BJ (cell line): ENCODE data around the gene PRRG2. TPM values are rescaled to one million over a fixed set of nuclear protein-coding genes. Genes with fewer than 3 reads are reported as not detected.

Experiments used
- CTCF ChIA-PET: fragments of 350-600 bp; formaldehyde crosslinking; extraction: SDS; loops from one replicate; lab custom pipeline; 2021; ENCODE audit warnings: antibody characterized with exemption, inconsistent platforms; lab: Yijun Ruan, JAX
- POLR2A ChIA-PET: fragments of 300-600 bp; sonication (Branson Sonifier 250); formaldehyde crosslinking; extraction: SDS; loops from one replicate; lab custom pipeline; 2021; ENCODE audit warnings: antibody characterized with exemption; lab: Charles Lee
- DNase-seq: peaks from one replicate; pipeline ENCODE4 v3.0.0-alpha.2; 2011; ENCODE audit warnings: low read depth
- H3K27me3 ChIP-seq: 2 replicates; pipeline ENCODE4 v1.6.0; 2011; ENCODE audit warnings: low read length; ENCODE audit not compliant: control insufficient read depth, insufficient read depth
- H3K36me3 ChIP-seq: 2 replicates; pipeline ENCODE4 v1.5.1; 2011; ENCODE audit warnings: low read length; ENCODE audit not compliant: control insufficient read depth, insufficient read depth
- H3K4me3 ChIP-seq: 2 replicates; pipeline ENCODE4 v1.5.1; 2011; ENCODE audit warnings: low read depth, mild to moderate bottlenecking, control low read depth, low read length
- polyA plus RNA-seq: library from polyadenylated mRNA; depleted of rRNA; stranded (reverse); fragments of >200 nt; gene quantifications from 2 replicates; pipeline ENCODE4 v1.2.3, GENCODE V29; 2011
- TF ChIP-seq, protein P1 (sequence below): IDR thresholded peaks from 2 replicates; pipeline ENCODE4 v1.5.1; 2011; ENCODE audit warnings: low read depth, mild to moderate bottlenecking, control low read depth, inconsistent platforms, low read length, moderate library complexity; ENCODE audit not compliant: insufficient read depth

PRRG2 gene
- polyA plus RNA-seq, 1 experiment: 0.12 TPM

- ChIA-PET POLR2A (no interaction called here), CTCF (interaction anchor here (0.8 to 10.6 kb wide), 2 partner anchors 26 to 38 kb away, joined by 3 to 151 read pairs; no protein-coding TSS in a partner anchor)
- Histone ChIP-seq H3K36me3 (peaks cover 17% of the 10 kb centered on the region), H3K4me3 (no peak overlapping the region), H3K27me3 (no peaks in the 10 kb centered on the region)
- TF ChIP-seq, protein P1, sequence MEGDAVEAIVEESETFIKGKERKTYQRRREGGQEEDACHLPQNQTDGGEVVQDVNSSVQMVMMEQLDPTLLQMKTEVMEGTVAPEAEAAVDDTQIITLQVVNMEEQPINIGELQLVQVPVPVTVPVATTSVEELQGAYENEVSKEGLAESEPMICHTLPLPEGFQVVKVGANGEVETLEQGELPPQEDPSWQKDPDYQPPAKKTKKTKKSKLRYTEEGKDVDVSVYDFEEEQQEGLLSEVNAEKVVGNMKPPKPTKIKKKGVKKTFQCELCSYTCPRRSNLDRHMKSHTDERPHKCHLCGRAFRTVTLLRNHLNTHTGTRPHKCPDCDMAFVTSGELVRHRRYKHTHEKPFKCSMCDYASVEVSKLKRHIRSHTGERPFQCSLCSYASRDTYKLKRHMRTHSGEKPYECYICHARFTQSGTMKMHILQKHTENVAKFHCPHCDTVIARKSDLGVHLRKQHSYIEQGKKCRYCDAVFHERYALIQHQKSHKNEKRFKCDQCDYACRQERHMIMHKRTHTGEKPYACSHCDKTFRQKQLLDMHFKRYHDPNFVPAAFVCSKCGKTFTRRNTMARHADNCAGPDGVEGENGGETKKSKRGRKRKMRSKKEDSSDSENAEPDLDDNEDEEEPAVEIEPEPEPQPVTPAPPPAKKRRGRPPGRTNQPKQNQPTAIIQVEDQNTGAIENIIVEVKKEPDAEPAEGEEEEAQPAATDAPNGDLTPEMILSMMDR: no peak
- DNase-seq: no peak
Measured at GRCh38 chr19:49544154-49544553, 37.0 kb upstream of the PRRG2 start.

DNA sequence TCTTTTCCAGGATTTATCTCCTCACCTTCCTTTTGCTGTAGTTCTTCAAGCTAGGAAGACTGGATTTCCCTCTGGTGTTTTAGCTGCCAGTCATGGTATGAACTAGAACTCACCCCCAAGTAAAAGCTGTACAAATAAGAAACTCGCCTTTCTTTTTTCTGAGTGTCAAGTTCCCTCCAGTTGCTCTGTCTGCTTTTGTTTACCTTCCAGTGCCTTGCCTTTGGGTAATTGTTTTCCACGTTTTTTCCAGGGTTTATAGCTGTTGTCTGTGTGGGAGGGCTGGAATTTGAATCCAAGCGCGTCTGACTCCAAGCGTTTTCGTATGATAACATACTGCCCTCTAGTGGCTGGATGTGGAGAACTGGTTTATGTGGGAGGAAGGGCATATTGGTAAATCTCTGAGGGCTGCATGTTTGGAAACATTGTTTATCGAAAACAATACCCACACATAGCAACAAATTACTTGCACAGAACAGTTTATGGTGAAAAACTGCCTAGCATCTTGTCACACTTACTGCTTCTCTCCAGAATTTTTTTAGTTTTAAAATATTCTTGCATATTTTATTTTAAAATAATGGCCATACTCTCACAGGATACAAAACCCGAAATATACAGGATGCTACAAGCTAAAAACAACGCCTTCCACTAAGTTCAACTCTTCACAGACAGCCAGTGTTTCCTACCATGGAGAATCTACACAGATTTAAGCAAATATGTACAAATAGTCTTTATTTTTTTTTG, 34.1 kb upstream of the PRRG2 start:
- H3K4me3 ChIP-seq: no peak overlapping the region
- H3K36me3 ChIP-seq: peaks cover 12% of the 10 kb centered on the region
- POLR2A ChIA-PET: interaction anchor here (0.5 kb wide), 1 partner anchor 9 kb away, joined by 12 read pairs; no protein-coding TSS in a partner anchor
- TF ChIP-seq, protein P1: peak; percentile 77
- DNase-seq: peak; percentile 74
- CTCF ChIA-PET: interaction anchor here (0.6 to 10.6 kb wide), 27 partner anchors 10 to 242 kb away, joined by 3 to 151 read pairs (median 5); partner anchors contain the start of gene RCN3
- H3K27me3 ChIP-seq: no peaks in the 10 kb centered on the region

GRCh38 chr19:49549045-49549444, 32.1 kb upstream of the PRRG2 start:
- TF ChIP-seq, protein P1: no peak
- Histone ChIP-seq H3K36me3 (0 out of 2 replicates have a peak, but pooled peaks cover 2% of the 10 kb centered on the region), H3K4me3 (no peak overlapping the region), H3K27me3 (no peaks in the 10 kb centered on the region)
- ChIA-PET POLR2A (no interaction called here), CTCF (interaction anchor here (1.2 to 10.6 kb wide), 6 partner anchors 11 to 129 kb away, joined by 3 to 151 read pairs (median 18); partner anchors contain the start of gene RPS11)
- DNase-seq: no peak

DNA sequence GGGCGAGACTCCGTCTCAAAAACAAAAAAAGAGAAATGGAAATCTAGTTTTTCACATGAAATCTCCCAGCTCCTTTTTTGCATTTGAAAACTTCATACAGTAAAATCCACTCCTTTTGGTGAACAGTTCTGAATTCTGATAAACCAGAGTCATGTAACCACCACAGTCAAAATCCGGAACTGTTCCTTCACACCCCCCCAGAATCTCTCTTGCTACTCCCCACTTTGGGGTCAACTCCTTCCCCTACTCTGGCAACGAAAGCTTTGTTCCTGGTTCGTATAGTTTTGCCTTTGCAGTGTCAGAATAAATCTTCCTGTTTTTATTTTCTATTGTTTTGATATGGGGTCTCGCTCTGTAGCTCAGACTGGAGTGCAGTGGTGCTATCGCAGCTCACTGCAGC, 29.6 kb upstream of the PRRG2 start:
- CTCF ChIA-PET: interaction anchor here (10.6 kb wide), 1 partner anchor 46 kb away, joined by 151 read pairs; no protein-coding TSS in a partner anchor
- peaks cover 12% of the 10 kb centered on the region for H3K36me3 ChIP-seq
- no peaks in the 10 kb centered on the region for H3K27me3 ChIP-seq
- POLR2A ChIA-PET: no interaction called here
- no peak overlapping the region for H3K4me3 ChIP-seq
- DNase-seq: no peak
- TF ChIP-seq, protein P1: no peak

DNA sequence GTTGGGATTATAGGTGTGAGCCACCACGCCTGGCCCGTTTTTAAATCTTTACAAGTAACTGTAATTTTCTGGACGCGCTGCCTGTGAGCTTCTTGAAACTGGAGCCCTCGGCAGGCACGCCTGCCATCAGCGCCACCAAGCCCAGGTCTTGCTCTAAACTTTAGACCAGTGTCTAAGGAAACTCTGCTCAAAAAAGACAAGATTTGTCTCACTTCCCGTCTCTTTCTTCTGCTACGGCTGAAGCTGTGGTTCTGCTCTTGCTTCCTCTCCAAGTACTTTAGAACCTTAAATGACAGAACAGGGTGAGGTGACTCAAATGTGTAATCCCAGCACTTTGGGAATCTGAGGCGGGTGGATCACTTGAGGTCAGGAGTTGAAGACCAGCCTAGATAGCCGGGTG, 28.4 kb upstream of the PRRG2 start:
- POLR2A ChIA-PET: no interaction called here

More for the DNA sequence above, 28.4 kb upstream of the PRRG2 start:
- Histone ChIP-seq H3K36me3 (peaks cover 21% of the 10 kb centered on the region), H3K27me3 (no peaks in the 10 kb centered on the region), H3K4me3 (no peak overlapping the region)
- CTCF ChIA-PET: interaction anchor here (0.6 to 10.6 kb wide), 3 partner anchors 17 to 497 kb away, joined by 3 to 151 read pairs (median 11); no protein-coding TSS in a partner anchor
- TF ChIP-seq, protein P1: no peak
- DNase-seq: no peak
